Fibroblast of lung (primary cell): ENCODE results near the gene GJB3. TPM values are rescaled to one million over a fixed set of nuclear protein-coding genes. Genes with fewer than 3 reads are reported as not detected.

Experiments
- DNase-seq, 2 donors: peaks; one replicate each; pipeline versions ENCODE4 v3.0.0 to v3.0.0-alpha.2; 2010; ENCODE audit warnings: low read depth in 2 of 2
- H2AFZ ChIP-seq: 2 replicates; pipeline ENCODE4 v1.5.1; 2012; ENCODE audit warnings: low read length, control low read depth, inconsistent platforms
- H3K27ac ChIP-seq: 2 replicates; pipeline ENCODE4 v1.5.1; 2011; ENCODE audit warnings: low read length, control low read depth; ENCODE audit not compliant: insufficient read depth
- H3K27me3 ChIP-seq: 2 replicates; pipeline ENCODE4 v1.5.1; 2011; ENCODE audit warnings: mild to moderate bottlenecking, low read length; ENCODE audit not compliant: control insufficient read depth, insufficient read depth
- H3K36me3 ChIP-seq: 2 replicates; pipeline ENCODE4 v1.5.1; 2011; ENCODE audit warnings: low read length; ENCODE audit not compliant: control insufficient read depth, insufficient read depth
- H3K4me1 ChIP-seq: 2 replicates; pipeline ENCODE4 v1.5.1; 2011; ENCODE audit warnings: low read length; ENCODE audit not compliant: control insufficient read depth, insufficient read depth; ENCODE audit errors: extremely low read depth
- H3K4me2 ChIP-seq: 2 replicates; pipeline ENCODE4 v1.5.1; 2011; ENCODE audit warnings: low read length, control low read depth; ENCODE audit not compliant: insufficient read depth; ENCODE audit errors: extremely low read depth
- H3K4me3 ChIP-seq, 4 experiments: fragments of 200-600 bp in 1 of 4; sonication (generic) in 1 of 4; replicated peaks in 1 of 4; 2 replicates each; pipeline ENCODE4 v1.5.1; 2011 to 2016; ENCODE audit warnings: low read length in 4 of 4, low read depth in 3 of 4, mild to moderate bottlenecking in 3 of 4, control low read depth in 2 of 4, inconsistent platforms in 1 of 4, mixed read lengths in 1 of 4; ENCODE audit not compliant: insufficient read depth in 1 of 4; ENCODE audit errors: control extremely low read depth in 1 of 4
- H3K79me2 ChIP-seq: 2 replicates; pipeline ENCODE4 v1.5.1; 2012; ENCODE audit warnings: mild to moderate bottlenecking, low read length, inconsistent platforms; ENCODE audit not compliant: control insufficient read depth, insufficient read depth
- H3K9ac ChIP-seq: 2 replicates; pipeline ENCODE4 v1.5.1; 2011; ENCODE audit warnings: mild to moderate bottlenecking, low read length, control low read depth; ENCODE audit not compliant: insufficient read depth
- H3K9me3 ChIP-seq: 2 replicates; pipeline ENCODE4 v1.5.1; 2012; ENCODE audit warnings: low read depth, low read length; ENCODE audit not compliant: control insufficient read depth, insufficient read depth
- H4K20me1 ChIP-seq: 2 replicates; pipeline ENCODE4 v1.5.1; 2011; ENCODE audit warnings: low read length; ENCODE audit not compliant: control insufficient read depth, insufficient read depth; ENCODE audit errors: extremely low read depth
- EZH2 ChIP-seq: IDR thresholded peaks from 2 replicates; pipeline ENCODE4 v1.5.1; 2012; ENCODE audit warnings: low read length, control low read depth, mild to moderate bottlenecking; ENCODE audit errors: missing control alignments
- polyA plus RNA-seq, 2 donors: library from polyadenylated mRNA; depleted of rRNA in 1 of 2; stranded (reverse) in 1 of 2; unstranded in 1 of 2; fragments of >200 nt; gene quantifications; 2 replicates each; pipeline ENCODE4 v1.2.1, GENCODE V29; 2011 to 2012; ENCODE audit warnings: missing spikeins in 1 of 2
- total RNA-seq: library from RNA; depleted of rRNA; stranded (reverse); fragments of >200 nt; gene quantifications from 2 replicates; pipeline ENCODE4 v1.2.1, GENCODE V29; 2014
- TF ChIP-seq, protein P1 (sequence below), 2 donors: IDR thresholded peaks in 1 of 2; conservative IDR thresholded peaks in 1 of 2; 1 replicate in 1 of 2; 2 replicates in 1 of 2; pipeline ENCODE4 v1.5.1; 2011 to 2012; ENCODE audit warnings: low read length in 2 of 2, control low read depth in 1 of 2, inconsistent platforms in 1 of 2, low read depth in 1 of 2, mild to moderate bottlenecking in 1 of 2

GJB3 gene
- total and polyA plus RNA-seq, 2 donors (not counting 1 experiment from before 2014, with no cell fraction given): not detected

DNA sequence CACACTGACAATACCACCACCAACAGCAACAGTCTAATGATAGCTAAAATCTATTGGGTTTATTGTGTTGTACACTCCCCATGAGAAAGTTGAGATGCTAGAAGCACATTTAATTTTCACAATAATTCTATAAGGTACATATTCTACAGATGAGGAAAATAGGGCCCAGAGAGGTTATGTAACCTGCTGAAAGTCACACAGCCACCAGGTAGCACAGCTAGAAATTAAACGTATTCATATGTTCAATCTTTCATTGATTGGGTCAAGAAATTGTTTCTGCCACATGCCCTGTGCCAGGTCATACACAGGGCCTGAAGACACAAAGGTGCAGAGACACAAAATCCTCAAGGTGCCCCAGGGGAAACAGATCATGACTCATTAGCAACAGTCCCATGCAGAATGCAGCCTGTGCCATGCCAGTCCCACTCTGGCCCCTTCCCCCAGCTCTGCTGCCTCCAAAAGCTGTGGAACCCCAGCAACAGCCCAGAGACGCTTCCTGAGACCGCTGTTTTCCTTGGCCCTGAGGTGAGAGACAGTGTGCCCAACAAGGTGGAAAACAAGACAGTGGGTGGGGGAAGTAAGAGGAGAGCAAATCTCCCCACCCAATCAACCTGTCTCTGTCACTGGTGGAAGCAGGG, 43.9 kb downstream of the GJB3 start:
- H3K4me3 ChIP-seq: no peak overlapping the region
- no peaks in the 10 kb centered on the region for H3K36me3 ChIP-seq
- no peaks in the 10 kb centered on the region for H3K27me3 ChIP-seq
- DNase-seq: no peak
- no peak overlapping the region for H2AFZ ChIP-seq
- no peaks in the 10 kb centered on the region for H3K9me3 ChIP-seq
- H3K4me1 ChIP-seq: no peaks in the 10 kb centered on the region
- no peaks in the 10 kb centered on the region for H3K79me2 ChIP-seq
- no peaks in the 10 kb centered on the region for H4K20me1 ChIP-seq
- H3K27ac ChIP-seq: no peak overlapping the region
- no peak overlapping the region for H3K9ac ChIP-seq
- no peak overlapping the region for H3K4me2 ChIP-seq
- TF ChIP-seq EZH2: no peak
- TF ChIP-seq, protein P1, sequence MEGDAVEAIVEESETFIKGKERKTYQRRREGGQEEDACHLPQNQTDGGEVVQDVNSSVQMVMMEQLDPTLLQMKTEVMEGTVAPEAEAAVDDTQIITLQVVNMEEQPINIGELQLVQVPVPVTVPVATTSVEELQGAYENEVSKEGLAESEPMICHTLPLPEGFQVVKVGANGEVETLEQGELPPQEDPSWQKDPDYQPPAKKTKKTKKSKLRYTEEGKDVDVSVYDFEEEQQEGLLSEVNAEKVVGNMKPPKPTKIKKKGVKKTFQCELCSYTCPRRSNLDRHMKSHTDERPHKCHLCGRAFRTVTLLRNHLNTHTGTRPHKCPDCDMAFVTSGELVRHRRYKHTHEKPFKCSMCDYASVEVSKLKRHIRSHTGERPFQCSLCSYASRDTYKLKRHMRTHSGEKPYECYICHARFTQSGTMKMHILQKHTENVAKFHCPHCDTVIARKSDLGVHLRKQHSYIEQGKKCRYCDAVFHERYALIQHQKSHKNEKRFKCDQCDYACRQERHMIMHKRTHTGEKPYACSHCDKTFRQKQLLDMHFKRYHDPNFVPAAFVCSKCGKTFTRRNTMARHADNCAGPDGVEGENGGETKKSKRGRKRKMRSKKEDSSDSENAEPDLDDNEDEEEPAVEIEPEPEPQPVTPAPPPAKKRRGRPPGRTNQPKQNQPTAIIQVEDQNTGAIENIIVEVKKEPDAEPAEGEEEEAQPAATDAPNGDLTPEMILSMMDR (conservative IDR thresholded peaks at IDR 0.05 in 1 of 2, IDR thresholded peaks at IDR 0.05 in 1 of 2; ENCODE audit: low read depth in 1 of 2, low read length in 2 of 2): no peak

DNA sequence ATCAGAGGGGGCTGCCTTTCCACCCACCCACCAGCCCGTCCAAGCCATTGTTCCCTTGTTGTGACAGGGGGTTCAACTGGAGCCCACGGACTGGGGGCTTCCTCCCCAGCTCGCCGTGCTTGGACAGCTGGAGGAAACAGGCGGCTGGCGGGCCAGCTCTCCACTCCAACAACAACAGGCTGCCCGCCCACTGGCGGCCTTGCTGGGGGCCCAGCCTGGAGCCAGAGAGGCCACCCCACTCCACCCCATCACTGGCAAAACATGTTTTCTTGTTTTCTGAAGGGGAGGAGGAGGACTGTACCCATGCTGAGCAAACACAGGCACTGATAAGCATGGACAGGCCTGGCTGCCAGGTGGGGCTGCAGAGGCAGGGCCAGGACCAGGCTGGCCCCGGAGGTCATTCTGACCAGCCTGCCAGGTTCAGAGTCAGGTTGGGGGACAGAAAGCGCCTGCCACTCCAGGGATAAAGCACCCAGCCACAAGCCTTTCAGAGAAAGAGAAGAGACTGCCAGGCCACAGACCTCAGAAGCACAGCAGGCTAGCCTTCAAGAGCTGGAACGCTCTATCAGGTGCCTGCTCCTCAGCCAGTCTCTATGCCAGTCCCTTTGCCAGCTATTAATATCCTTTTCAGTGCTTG, 44.6 kb downstream of the GJB3 start:
- Histone ChIP-seq H3K79me2 (no peaks in the 10 kb centered on the region), H3K4me1 (no peaks in the 10 kb centered on the region), H3K27ac (no peak overlapping the region), H3K36me3 (no peaks in the 10 kb centered on the region), H3K9me3 (no peaks in the 10 kb centered on the region), H3K4me2 (no peak overlapping the region), H3K9ac (no peak overlapping the region), H3K4me3 (no peak overlapping the region), H3K27me3 (no peaks in the 10 kb centered on the region), H4K20me1 (no peaks in the 10 kb centered on the region), H2AFZ (no peak overlapping the region)
- TF ChIP-seq EZH2: no peak
- no peak for DNase-seq

DNA sequence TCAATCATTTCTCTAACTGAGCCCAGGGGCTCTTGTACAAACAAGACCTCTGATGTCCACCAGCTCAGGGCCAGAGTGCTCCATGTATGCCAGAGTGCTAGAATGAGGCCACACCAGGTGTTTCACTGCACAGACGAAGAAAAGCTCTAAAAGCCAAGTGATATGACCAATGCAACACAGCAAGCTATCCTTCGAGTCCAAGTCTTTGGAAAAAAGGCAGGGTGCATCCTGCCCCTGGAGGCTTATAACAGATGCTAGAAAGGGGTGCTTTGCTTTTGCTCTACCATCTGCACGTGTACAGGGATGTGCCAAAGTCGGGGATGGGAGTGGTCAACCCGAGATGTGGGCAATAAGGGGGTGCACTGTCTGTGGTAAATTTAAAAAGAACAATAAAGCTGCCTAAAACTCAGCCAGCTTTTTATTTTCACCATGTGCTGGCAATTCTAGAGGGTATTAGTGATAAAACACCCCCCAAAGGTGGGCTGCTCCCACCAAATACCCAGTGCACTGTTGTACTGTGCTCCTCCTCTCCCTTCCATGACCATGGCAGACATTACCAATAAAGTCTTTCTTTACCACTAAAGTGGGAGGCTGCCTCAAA, 46.4 kb downstream of the GJB3 start:
- H3K27ac ChIP-seq: no peak overlapping the region

More for the DNA sequence above, 46.4 kb downstream of the GJB3 start:
- no peak overlapping the region for H3K4me3 ChIP-seq
- no peaks in the 10 kb centered on the region for H4K20me1 ChIP-seq
- no peak for DNase-seq
- no peaks in the 10 kb centered on the region for H3K9me3 ChIP-seq
- H3K4me2 ChIP-seq: no peak overlapping the region
- H3K4me1 ChIP-seq: no peaks in the 10 kb centered on the region
- H3K27me3 ChIP-seq: no peaks in the 10 kb centered on the region
- no peak overlapping the region for H2AFZ ChIP-seq
- no peak overlapping the region for H3K9ac ChIP-seq
- no peaks in the 10 kb centered on the region for H3K36me3 ChIP-seq
- no peaks in the 10 kb centered on the region for H3K79me2 ChIP-seq
- TF ChIP-seq, protein P1 (conservative IDR thresholded peaks at IDR 0.05 in 1 of 2, IDR thresholded peaks at IDR 0.05 in 1 of 2; ENCODE audit: low read depth in 1 of 2, low read length in 2 of 2): no peak
- no peak for TF ChIP-seq EZH2
